A549 (cell line): ENCODE data around the gene PSMB5. TPM values are rescaled to one million over a fixed set of nuclear protein-coding genes. Genes with fewer than 3 reads are reported as not detected.

Experiments used
- ATAC-seq, 2 experiments: fragments of 200-7000 bp in 1 of 2; fragments of >200 bp in 1 of 2; cut with Nextera tagmentation in 1 of 2; cut with Tn5 transposase in 1 of 2; 3 replicates each; pipeline versions ENCODE4 v1.8.0 to v1.9.1; 2018 to 2020; ENCODE audit warnings: mild to moderate bottlenecking in 1 of 2, moderate library complexity in 1 of 2
- CTCF ChIA-PET: fragments of 300-600 bp; sonication (Branson Sonifier 250); formaldehyde crosslinking; extraction: SDS; loops from one replicate; lab custom pipeline; 2021; ENCODE audit warnings: antibody characterized with exemption, inconsistent platforms; lab: Yijun Ruan, JAX
- POLR2A ChIA-PET: fragments of 350-600 bp; formaldehyde crosslinking; extraction: SDS; loops from one replicate; lab custom pipeline; 2021; ENCODE audit warnings: antibody characterized with exemption, inconsistent platforms; lab: Yijun Ruan, JAX
- DNase-seq, 2 experiments: peaks; one replicate each; pipeline versions ENCODE4 v3.0.0 to v3.0.0-alpha.2; 2011 to 2016; ENCODE audit warnings: low read depth in 1 of 2, low spot score in 1 of 2
- FAIRE-seq: peaks from 2 replicates; lab custom pipeline; 2011; peaks lifted over from hg19 to GRCh38; lab: Jason Lieb, UNC
- H3K27ac ChIP-seq, 2 experiments: fragments of >200 bp; sonication (Bioruptor Twin); formaldehyde crosslinking; 3 replicates each; pipeline ENCODE4 v1.5.1; 2016 to 2017
- H3K4me1 ChIP-seq: fragments of >200 bp; sonication (Bioruptor Twin); formaldehyde crosslinking; 3 replicates; pipeline ENCODE4 v1.6.1; 2016
- H3K4me2 ChIP-seq: fragments of >200 bp; sonication (Bioruptor Twin); formaldehyde crosslinking; 3 replicates; pipeline ENCODE4 v1.6.1; 2016
- H3K4me3 ChIP-seq: fragments of >200 bp; sonication (Bioruptor Twin); formaldehyde crosslinking; 3 replicates; pipeline ENCODE4 v1.5.1; 2016
- H3K9me3 ChIP-seq: fragments of >200 bp; sonication (Bioruptor Twin); formaldehyde crosslinking; 3 replicates; pipeline ENCODE4 v1.6.1; 2016
- BHLHE40 ChIP-seq: IDR thresholded peaks from 2 replicates; pipeline ENCODE4 v1.6.1; 2012; ENCODE audit warnings: low read depth, low read length, inconsistent platforms
- CBX2 ChIP-seq: fragments of 200-600 bp; sonication (generic); IDR thresholded peaks from 2 replicates; pipeline ENCODE4 v1.6.1; 2016; ENCODE audit warnings: low read depth, mild to moderate bottlenecking, borderline replicate concordance
- CBX8 ChIP-seq: fragments of 200-600 bp; sonication (generic); IDR thresholded peaks from 2 replicates; pipeline ENCODE4 v1.6.1; 2016
- CHD4 ChIP-seq: fragments of 200-600 bp; sonication (generic); IDR thresholded peaks from 2 replicates; pipeline ENCODE4 v1.6.1; 2016; ENCODE audit warnings: antibody characterized with exemption, mild to moderate bottlenecking, borderline replicate concordance
- EHMT2 ChIP-seq: fragments of 200-600 bp; sonication (generic); IDR thresholded peaks from 2 replicates; pipeline ENCODE4 v1.6.1; 2016; ENCODE audit warnings: antibody characterized with exemption, low read depth, mild to moderate bottlenecking, moderate library complexity
- ESRRA ChIP-seq: fragments of 150-350 bp; IDR thresholded peaks from 2 replicates; pipeline ENCODE4 v1.6.1; 2014; ENCODE audit warnings: mild to moderate bottlenecking, low read length, borderline replicate concordance
- FOSL2 ChIP-seq, 2 experiments: fragments of 450-650 bp in 1 of 2; fragments of >200 bp in 1 of 2; sonication (Bioruptor Twin) in 1 of 2; formaldehyde crosslinking; IDR thresholded peaks; 2 replicates each; pipeline versions ENCODE4 v1.5.0 to v1.6.1; 2016 to 2020; ENCODE audit warnings: mild to moderate bottlenecking in 1 of 2, moderate library complexity in 1 of 2
- FOXS1 ChIP-seq: fragments of 250-450 bp; sonication (Bioruptor Pico); IDR thresholded peaks from 2 replicates; pipeline ENCODE4 v1.5.0; 2020; ENCODE audit warnings: mild to moderate bottlenecking, moderate library complexity
- GATA3 ChIP-seq: IDR thresholded peaks from 2 replicates; pipeline ENCODE4 v1.6.1; 2012; ENCODE audit warnings: borderline replicate concordance
- KDM5A ChIP-seq: fragments of 200-600 bp; sonication (generic); IDR thresholded peaks from 2 replicates; pipeline ENCODE4 v1.6.1; 2016; ENCODE audit warnings: antibody characterized with exemption, mild to moderate bottlenecking
- MAZ ChIP-seq: fragments of 150-350 bp; IDR thresholded peaks from 2 replicates; pipeline ENCODE4 v1.6.1; 2014; ENCODE audit warnings: antibody characterized with exemption, low read depth, low read length, borderline replicate concordance
- NR3C1 ChIP-seq: fragments of >200 bp; sonication (Bioruptor Twin); formaldehyde crosslinking; IDR thresholded peaks from 3 replicates; pipeline ENCODE4 v1.6.1; 2017
- POLR2AphosphoS2 ChIP-seq: conservative IDR thresholded peaks from 2 replicates; pipeline ENCODE4 v1.6.1; 2012; ENCODE audit warnings: low read length, improper control_type of control experiment, inconsistent platforms
- RAD21 ChIP-seq, 2 experiments: fragments of >200 bp in 1 of 2; sonication (Bioruptor Twin) in 1 of 2; formaldehyde crosslinking in 1 of 2; IDR thresholded peaks in 1 of 2; conservative IDR thresholded peaks in 1 of 2; 2 replicates in 1 of 2; 3 replicates in 1 of 2; pipeline ENCODE4 v1.6.1; 2012 to 2018; ENCODE audit warnings: inconsistent platforms in 1 of 2
- RCOR1 ChIP-seq: fragments of 150-350 bp; IDR thresholded peaks from 2 replicates; pipeline ENCODE4 v1.6.1; 2014; ENCODE audit warnings: antibody characterized with exemption, low read length, low read depth
- REST ChIP-seq: fragments of 200-600 bp; sonication (generic); IDR thresholded peaks from 2 replicates; pipeline ENCODE4 v1.6.1; 2016; ENCODE audit warnings: antibody characterized with exemption, mild to moderate bottlenecking, moderate library complexity
- SMC3 ChIP-seq: fragments of >200 bp; sonication (Bioruptor Twin); formaldehyde crosslinking; IDR thresholded peaks from 3 replicates; pipeline ENCODE4 v1.6.1; 2018; ENCODE audit warnings: inconsistent platforms
- TP53 ChIP-seq: fragments of 250-450 bp; sonication (Bioruptor Pico); IDR thresholded peaks from 2 replicates; pipeline ENCODE4 v1.5.0; 2021; ENCODE audit warnings: mild to moderate bottlenecking, moderate library complexity
- ZC3H11A ChIP-seq: fragments of 450-650 bp; IDR thresholded peaks from 2 replicates; pipeline ENCODE4 v1.6.1; 2014; ENCODE audit warnings: antibody characterized with exemption, mild to moderate bottlenecking
- ZSCAN20 ChIP-seq: fragments of 250-450 bp; sonication (Bioruptor Pico); IDR thresholded peaks from 2 replicates; pipeline ENCODE4 v1.8.0; 2022; ENCODE audit warnings: mild to moderate bottlenecking, moderate library complexity
- WGBS: methylation state at CpG from one replicate; pipeline ENCODE4 v1.1.6; 2017; ENCODE audit errors: missing lambda C conversion rate; 5-methylcytosine and 5-hydroxymethylcytosine counted together
- polyA plus RNA-seq, 4 experiments: library from polyadenylated mRNA; depleted of rRNA in 3 of 4; stranded (reverse); fragments of >200 nt; fragmentation: RNase III in 1 of 4; extraction: RNeasy Plus Mini Kit Qiagen cat#74134 plus additional on column Dnase treatment in 1 of 4; gene quantifications; 2 replicates in 3 of 4; 3 replicates in 1 of 4; pipeline ENCODE4 v1.2.3, GENCODE V29; 2011 to 2017

Gene PSMB5
- polyA plus RNA-seq, 2 of the 4 experiments (the other 2 are of a cell fraction), result 283 to 365 TPM

GRCh38 chr14:23071244-23071920 lies 36.7 kb upstream of the PSMB5 start (continued):
- 0 out of 2 replicates have a peak, but pooled peaks have one; percentile 23 for TF ChIP-seq MAZ
- TF ChIP-seq, all 56 proteins: peak for 8

GRCh38 chr14:23070262-23071129 lies 35.8 kb upstream of the PSMB5 start:
- ChIA-PET CTCF (interaction anchor here (0.6 to 4.3 kb wide), 19 partner anchors 8 to 143 kb away, joined by 3 to 24 read pairs (median 6); partner anchors contain the start of genes ACIN1 and C14orf119), POLR2A (interaction anchor here (0.6 to 3.7 kb wide), 5 partner anchors 8 to 232 kb away, joined by 3 to 36 read pairs (median 7); partner anchors contain the start of genes ACIN1, C14orf119 and PPP1R3E)
- DNase-seq (no peak), FAIRE-seq (no peak), ATAC-seq (no peak)
- TF ChIP-seq RCOR1, result no peak
- peaks cover 32% of the 10 kb centered on the region for H3K4me1 ChIP-seq
- H3K27ac ChIP-seq, result peak overlapping the region; percentile 84 to 92
- no peaks in the 10 kb centered on the region for H3K9me3 ChIP-seq
- WGBS, result 9% methylated on average over 10 of the region's 10 CpGs
- H3K4me2 ChIP-seq, result peak overlapping the region; percentile 97
- peak overlapping the region; percentile 69 for H3K4me3 ChIP-seq

GRCh38 chr14:23069413-23069806 lies 34.7 kb upstream of the PSMB5 start:
- CTCF ChIA-PET, result interaction anchor here (0.6 to 33.8 kb wide), 45 partner anchors 9 to 512 kb away, joined by 3 to 1206 read pairs (median 6); partner anchors contain the start of genes ACIN1, AJUBA, C14orf119 and CDH24
- H3K27ac ChIP-seq, result peak overlapping the region in 1 of 2 experiments; percentile 30; a peak in 3 of 6 replicates
- ATAC-seq, result no peak
- FAIRE-seq, result no peak
- H3K9me3 ChIP-seq, result no peaks in the 10 kb centered on the region
- H3K4me3 ChIP-seq, result no peak overlapping the region
- H3K4me2 ChIP-seq, result peak overlapping the region; percentile 97; the same call in 2 of the 3 replicates
- H3K4me1 ChIP-seq, result peaks cover 32% of the 10 kb centered on the region
- TF ChIP-seq EHMT2 (no peak), NR3C1 (no peak), FOXS1 (no peak), SMC3 (no peak), RAD21 (conservative IDR thresholded peaks at IDR 0.05 in 1 of 2, IDR thresholded peaks at IDR 0.05 in 1 of 2) (no peak), GATA3 (no peak), CBX8 (no peak), BHLHE40 (no peak), ZSCAN20 (CRISPR knock-in tag) (no peak), RCOR1 (no peak), KDM5A (no peak), ESRRA (no peak), POLR2AphosphoS2 (no peak), TP53 (CRISPR knock-in tag) (no peak), CBX2 (no peak), FOSL2 (IDR thresholded peaks at IDR 0.05) (no peak), FOSL2 (CRISPR knock-in tag; IDR thresholded peaks at IDR 0.05) (no peak), ZC3H11A (no peak), CHD4 (no peak), REST (no peak)
- TF ChIP-seq, all 56 proteins: peak for 0
- POLR2A ChIA-PET, result interaction anchor here (0.6 to 1.6 kb wide), 4 partner anchors 10 to 62 kb away, joined by 3 to 21 read pairs (median 4); partner anchors contain the start of genes ACIN1 and C14orf119
- DNase-seq, result no peak
- WGBS, result 71% methylated on average over 4 of the region's 4 CpGs
